K562 (cell line): ENCODE results near the gene IGF1R. TPM values are rescaled to one million over a fixed set of nuclear protein-coding genes. Genes with fewer than 3 reads are reported as not detected.

ENCODE experiments used
- ATAC-seq: fragments of 200-7000 bp; cut with Tn5 transposase; 3 replicates; pipeline ENCODE4 v1.9.1; 2020; ENCODE audit warnings: moderate library complexity
- BruUV-seq: library from RNA; stranded (reverse); fragments of 400-500 nt; replicated peaks from 2 replicates; lab custom pipeline; 2021; lab: Mats Ljungman, UMichigan
- CTCF ChIA-PET: fragments of 300-600 bp; formaldehyde crosslinking; extraction: SDS; loops from one replicate; lab custom pipeline; 2021; ENCODE audit warnings: low intra/inter-chr PET ratio; lab: Yijun Ruan, JAX
- POLR2A ChIA-PET: fragments of 300-600, 350-650 bp; sonication (Branson Sonifier 250); formaldehyde crosslinking; extraction: SDS; loops from one replicate; lab custom pipeline; 2021; ENCODE audit warnings: antibody characterized with exemption, inconsistent platforms; lab: Yijun Ruan, JAX
- DNase-seq, 4 experiments: peaks; one replicate each; pipeline versions ENCODE4 v3.0.0 to v3.0.0-alpha.2; 2011 to 2018; ENCODE audit warnings: low spot score in 3 of 4, mixed read lengths in 3 of 4; ENCODE audit errors: extremely low read depth in 1 of 4
- FAIRE-seq: peaks from 2 replicates; lab custom pipeline; 2011; peaks lifted over from hg19 to GRCh38; lab: Jason Lieb, UNC
- H2AFZ ChIP-seq: 2 replicates; pipeline ENCODE4 v1.6.0; 2011; ENCODE audit warnings: low read depth, low read length, control low read depth, inconsistent platforms
- H3K27ac ChIP-seq: fragments of 200-600 bp; 3 replicates; pipeline ENCODE4 v1.8.0; 2011; ENCODE audit warnings: low read depth, mild to moderate bottlenecking, control low read depth, inconsistent platforms, low read length, moderate library complexity, mixed read lengths; ENCODE audit errors: extremely low read depth
- H3K27me3 ChIP-seq, 2 experiments: fragments of 300-600 bp in 1 of 2; 2 replicates in 1 of 2; 3 replicates in 1 of 2; pipeline versions ENCODE4 v1.6.0 to v1.8.0; 2011; ENCODE audit warnings: inconsistent platforms in 2 of 2, low read length in 2 of 2, mild to moderate bottlenecking in 1 of 2, mixed read lengths in 1 of 2, moderate library complexity in 1 of 2; ENCODE audit not compliant: control insufficient read depth in 2 of 2, insufficient read depth in 2 of 2
- H3K36me3 ChIP-seq: fragments of 300-600 bp; 3 replicates; pipeline ENCODE4 v1.8.0; 2011; ENCODE audit warnings: mild to moderate bottlenecking, low read length, inconsistent platforms; ENCODE audit not compliant: control insufficient read depth, insufficient read depth
- H3K4me1 ChIP-seq, 2 experiments: fragments of 200-600 bp in 1 of 2; replicated peaks in 1 of 2; 2 replicates in 1 of 2; 3 replicates in 1 of 2; pipeline versions ENCODE4 v1.5.1 to v1.8.0; 2011; ENCODE audit warnings: inconsistent platforms in 2 of 2, low read length in 2 of 2, mild to moderate bottlenecking in 1 of 2, mixed read lengths in 1 of 2, moderate library complexity in 1 of 2; ENCODE audit not compliant: control insufficient read depth in 2 of 2, insufficient read depth in 2 of 2
- H3K4me2 ChIP-seq: 2 replicates; pipeline ENCODE4 v1.6.1; 2011; ENCODE audit warnings: low read length, control low read depth, inconsistent platforms, mixed read lengths; ENCODE audit not compliant: insufficient read depth
- H3K4me3 ChIP-seq: fragments of 200-600 bp; sonication (generic), shearing (Covaris generic); 2 replicates; pipeline ENCODE4 v1.5.1; 2016; ENCODE audit warnings: control low read depth, inconsistent platforms
- H3K79me2 ChIP-seq: fragments of 200-600 bp; 3 replicates; pipeline ENCODE4 v1.8.0; 2011; ENCODE audit warnings: low read length, inconsistent platforms; ENCODE audit not compliant: control insufficient read depth, insufficient read depth
- H3K9ac ChIP-seq, 2 experiments: 2 replicates each; pipeline versions ENCODE4 v1.6.0 to v1.6.1; 2011; ENCODE audit warnings: low read depth in 2 of 2, low read length in 2 of 2, control low read depth in 1 of 2, inconsistent platforms in 1 of 2, mild to moderate bottlenecking in 1 of 2, mixed read lengths in 1 of 2; ENCODE audit not compliant: insufficient read depth in 1 of 2
- H3K9me1 ChIP-seq: one replicate; pipeline ENCODE4 v1.6.0; 2011; ENCODE audit warnings: inconsistent platforms, mild to moderate bottlenecking, low read length, moderate library complexity; ENCODE audit not compliant: control insufficient read depth, insufficient read depth
- H3K9me3 ChIP-seq: replicated peaks from 2 replicates; pipeline ENCODE4 v1.5.1; 2011; ENCODE audit warnings: low read depth, low read length, inconsistent platforms; ENCODE audit not compliant: control insufficient read depth, insufficient read depth
- H4K20me1 ChIP-seq: replicated peaks from 2 replicates; pipeline ENCODE4 v1.6.1; 2011; ENCODE audit warnings: low read length, inconsistent platforms, mixed read lengths; ENCODE audit not compliant: control insufficient read depth, insufficient read depth
- C11orf30 ChIP-seq: fragments of 450-650 bp; IDR thresholded peaks from 2 replicates; pipeline ENCODE4 v1.6.1; 2016; ENCODE audit warnings: low read depth, mild to moderate bottlenecking
- GATAD2A ChIP-seq: fragments of 450-650 bp; IDR thresholded peaks from 2 replicates; pipeline ENCODE4 v1.6.1; 2017
- HDAC6 ChIP-seq: IDR thresholded peaks from 2 replicates; pipeline ENCODE4 v1.6.1; 2012; ENCODE audit warnings: low read depth, mild to moderate bottlenecking, control low read depth, inconsistent platforms, low read length, moderate library complexity
- WGBS: fragments of 100-300 bp; shearing (Covaris generic); methylation state at CpG from one replicate; pipeline ENCODE4 v1.1.6; 2016; ENCODE audit warnings: low coverage, mixed read lengths; ENCODE audit not compliant: insufficient coverage; ENCODE audit errors: missing lambda C conversion rate; 5-methylcytosine and 5-hydroxymethylcytosine counted together
- in situ Hi-C: fragments of 300-500 bp; cut with MboI; formaldehyde crosslinking; loops from 4 replicates; pipeline ENCODE4 v1.15.0; 2018; ENCODE audit warnings: inconsistent platforms, mixed read lengths
- intact Hi-C: fragments of 100-400 bp; cut with micrococcal nuclease; formaldehyde crosslinking; loops from 2 replicates; pipeline ENCODE4 v1.14.2; 2022
- polyA plus RNA-seq, 8 experiments: library from polyadenylated mRNA; depleted of rRNA in 4 of 8; stranded (reverse) in 5 of 8; unstranded in 3 of 8; fragments of >200 nt; fragmentation: Nextera tagmentation in 2 of 8; fragmentation: Illumina TruSeq in 1 of 8; extraction: Ambion mirVana in 2 of 8; extraction: Trizol in 1 of 8; gene quantifications; 2 replicates each; pipeline versions ENCODE4 v1.2.1 to v1.2.3, GENCODE V29; 2011 to 2014; ENCODE audit warnings: inconsistent platforms in 1 of 8, missing spikeins in 1 of 8
- total RNA-seq, 7 experiments: library from RNA; depleted of rRNA in 6 of 7; stranded (reverse); fragments of >200 nt in 6 of 7; fragmentation: Illumina TruSeq in 2 of 7; extraction: Trizol in 2 of 7; gene quantifications; 2 replicates each; pipeline versions ENCODE4 v1.2.1 to v1.2.3, GENCODE V29; 2011 to 2021; ENCODE audit warnings: low replicate concordance in 1 of 7
- TF ChIP-seq, protein P1 (sequence below): fragments of 450-650 bp; formaldehyde crosslinking; IDR thresholded peaks from 2 replicates; pipeline ENCODE4 v1.4.0; 2020; ENCODE audit warnings: mild to moderate bottlenecking, moderate library complexity
- TF ChIP-seq, protein P2 (sequence below): sonication (generic); formaldehyde crosslinking; IDR thresholded peaks from 2 replicates; pipeline ENCODE4 v1.8.0; 2022; ENCODE audit warnings: mild to moderate bottlenecking, missing genetic modification reagents
- TF ChIP-seq, protein P3 (sequence below), 3 experiments: IDR thresholded peaks in 2 of 3; conservative IDR thresholded peaks in 1 of 3; 2 replicates each; pipeline ENCODE4 v1.5.1; 2011 to 2012; ENCODE audit warnings: low read length in 3 of 3, mild to moderate bottlenecking in 3 of 3, control low read depth in 2 of 3, improper control_type of control experiment in 1 of 3, inconsistent platforms in 1 of 3, low read depth in 1 of 3, mixed read lengths in 1 of 3, moderate library complexity in 1 of 3; ENCODE audit not compliant: insufficient read depth in 2 of 3

The IGF1R gene
- total and polyA plus RNA-seq, 9 of the 15 experiments (the other 6 are each of a cell fraction or from before 2014, with no cell fraction given), result 0.35 to 8.0 (median 1.6) TPM

DNA sequence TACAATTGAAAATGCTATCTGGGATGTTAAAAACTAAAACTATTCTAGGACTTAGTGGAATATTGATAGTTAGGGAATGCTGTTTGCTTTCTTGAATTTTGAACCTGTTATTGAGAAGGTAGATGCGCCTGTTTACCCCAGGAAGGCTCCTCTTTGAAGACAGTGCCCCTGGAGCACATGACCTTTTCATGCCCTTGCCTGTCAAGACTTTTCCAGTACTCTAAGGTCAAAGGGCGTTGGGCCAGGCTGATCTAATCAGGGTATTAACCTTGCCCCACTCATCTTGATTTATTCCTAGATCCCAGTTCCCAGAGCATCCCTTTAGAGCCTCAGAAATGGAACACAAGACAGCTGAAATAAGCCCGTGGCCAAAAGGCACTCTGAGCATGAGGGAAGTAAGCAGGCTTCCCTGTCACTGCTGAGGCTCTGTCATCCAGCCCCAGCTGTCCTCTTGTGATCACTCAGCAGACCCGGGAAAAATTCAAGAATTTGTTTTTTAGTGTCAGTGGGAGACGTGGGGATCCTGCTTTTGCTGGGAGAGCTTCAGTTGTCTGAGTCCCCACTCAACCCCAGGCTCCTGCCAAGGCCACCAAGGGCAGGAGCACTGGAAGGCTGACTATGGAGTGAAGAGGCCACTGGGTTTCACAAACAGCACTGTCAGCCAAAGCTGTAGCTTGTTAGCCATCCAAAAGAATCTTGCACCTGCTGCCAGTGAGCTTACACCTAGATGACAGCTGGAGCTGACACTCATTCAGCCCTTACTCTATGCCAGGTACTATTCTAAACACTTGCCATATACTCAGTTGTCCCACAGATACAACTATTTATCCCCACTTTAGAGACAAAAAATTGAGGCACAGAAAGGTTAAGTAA, 190.3 kb downstream of the IGF1R start:
- ATAC-seq (no peak), DNase-seq (no peak), FAIRE-seq (no peak)
- H3K9me3 ChIP-seq, result no peaks in the 10 kb centered on the region
- H4K20me1 ChIP-seq, result no peaks in the 10 kb centered on the region
- H3K4me1 ChIP-seq, result no peaks in the 10 kb centered on the region
- ChIA-PET POLR2A (no interaction called here), CTCF (no interaction called here)
- no peak overlapping the region for H2AFZ ChIP-seq
- no TSS peak for BruUV-seq
- intact Hi-C loops (no loop called here), in situ Hi-C loops (no loop called here)
- H3K9me1 ChIP-seq, result no peaks in the 10 kb centered on the region
- no peaks in the 10 kb centered on the region for H3K79me2 ChIP-seq
- no peak overlapping the region for H3K27ac ChIP-seq
- H3K27me3 ChIP-seq, result no peaks in the 10 kb centered on the region; a peak in 2 of 5 replicates
- no peak overlapping the region for H3K9ac ChIP-seq
- H3K4me2 ChIP-seq, result no peak overlapping the region
- TF ChIP-seq, protein P1, sequence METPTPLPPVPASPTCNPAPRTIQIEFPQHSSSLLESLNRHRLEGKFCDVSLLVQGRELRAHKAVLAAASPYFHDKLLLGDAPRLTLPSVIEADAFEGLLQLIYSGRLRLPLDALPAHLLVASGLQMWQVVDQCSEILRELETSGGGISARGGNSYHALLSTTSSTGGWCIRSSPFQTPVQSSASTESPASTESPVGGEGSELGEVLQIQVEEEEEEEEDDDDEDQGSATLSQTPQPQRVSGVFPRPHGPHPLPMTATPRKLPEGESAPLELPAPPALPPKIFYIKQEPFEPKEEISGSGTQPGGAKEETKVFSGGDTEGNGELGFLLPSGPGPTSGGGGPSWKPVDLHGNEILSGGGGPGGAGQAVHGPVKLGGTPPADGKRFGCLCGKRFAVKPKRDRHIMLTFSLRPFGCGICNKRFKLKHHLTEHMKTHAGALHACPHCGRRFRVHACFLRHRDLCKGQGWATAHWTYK (CRISPR knock-in tag), result no peak
- H3K4me3 ChIP-seq, result no peak overlapping the region
- WGBS, result 2% methylated on average over 5 of the region's 5 CpGs
- H3K36me3 ChIP-seq, result no peaks in the 10 kb centered on the region

DNA sequence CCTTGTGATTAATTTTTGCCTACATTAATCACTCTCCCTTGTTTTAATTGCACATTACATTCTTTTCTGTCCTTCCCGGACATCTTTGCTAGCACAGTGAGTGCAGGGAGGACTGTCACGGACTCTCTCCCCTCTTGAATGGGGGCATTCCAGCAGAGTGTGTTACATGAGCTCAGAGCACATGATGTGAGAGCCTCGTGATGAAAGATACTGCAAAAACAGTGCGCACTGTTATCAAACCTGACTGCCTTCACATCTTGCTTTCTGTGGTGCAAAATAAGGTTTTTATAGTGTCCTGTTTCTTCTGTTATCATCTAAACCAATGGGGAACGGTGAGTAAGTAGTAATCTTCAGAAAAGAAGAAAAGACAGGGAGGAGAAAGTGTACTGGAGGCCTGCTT, 191.7 kb downstream of the IGF1R start:
- H3K9ac ChIP-seq, result no peak overlapping the region
- no peak overlapping the region for H3K4me3 ChIP-seq
- FAIRE-seq, result no peak
- no peaks in the 10 kb centered on the region for H3K9me1 ChIP-seq
- H2AFZ ChIP-seq, result no peak overlapping the region
- no peak overlapping the region for H3K27ac ChIP-seq
- H3K9me3 ChIP-seq, result no peaks in the 10 kb centered on the region
- no peak for DNase-seq
- no peaks in the 10 kb centered on the region for H4K20me1 ChIP-seq
- no peaks in the 10 kb centered on the region for H3K79me2 ChIP-seq
- no peak overlapping the region for H3K4me2 ChIP-seq
- POLR2A ChIA-PET, result no interaction called here
- no TSS peak for BruUV-seq
- TF ChIP-seq HDAC6 (no peak), GATAD2A (no peak), C11orf30 (no peak)
- TF ChIP-seq, protein P2, sequence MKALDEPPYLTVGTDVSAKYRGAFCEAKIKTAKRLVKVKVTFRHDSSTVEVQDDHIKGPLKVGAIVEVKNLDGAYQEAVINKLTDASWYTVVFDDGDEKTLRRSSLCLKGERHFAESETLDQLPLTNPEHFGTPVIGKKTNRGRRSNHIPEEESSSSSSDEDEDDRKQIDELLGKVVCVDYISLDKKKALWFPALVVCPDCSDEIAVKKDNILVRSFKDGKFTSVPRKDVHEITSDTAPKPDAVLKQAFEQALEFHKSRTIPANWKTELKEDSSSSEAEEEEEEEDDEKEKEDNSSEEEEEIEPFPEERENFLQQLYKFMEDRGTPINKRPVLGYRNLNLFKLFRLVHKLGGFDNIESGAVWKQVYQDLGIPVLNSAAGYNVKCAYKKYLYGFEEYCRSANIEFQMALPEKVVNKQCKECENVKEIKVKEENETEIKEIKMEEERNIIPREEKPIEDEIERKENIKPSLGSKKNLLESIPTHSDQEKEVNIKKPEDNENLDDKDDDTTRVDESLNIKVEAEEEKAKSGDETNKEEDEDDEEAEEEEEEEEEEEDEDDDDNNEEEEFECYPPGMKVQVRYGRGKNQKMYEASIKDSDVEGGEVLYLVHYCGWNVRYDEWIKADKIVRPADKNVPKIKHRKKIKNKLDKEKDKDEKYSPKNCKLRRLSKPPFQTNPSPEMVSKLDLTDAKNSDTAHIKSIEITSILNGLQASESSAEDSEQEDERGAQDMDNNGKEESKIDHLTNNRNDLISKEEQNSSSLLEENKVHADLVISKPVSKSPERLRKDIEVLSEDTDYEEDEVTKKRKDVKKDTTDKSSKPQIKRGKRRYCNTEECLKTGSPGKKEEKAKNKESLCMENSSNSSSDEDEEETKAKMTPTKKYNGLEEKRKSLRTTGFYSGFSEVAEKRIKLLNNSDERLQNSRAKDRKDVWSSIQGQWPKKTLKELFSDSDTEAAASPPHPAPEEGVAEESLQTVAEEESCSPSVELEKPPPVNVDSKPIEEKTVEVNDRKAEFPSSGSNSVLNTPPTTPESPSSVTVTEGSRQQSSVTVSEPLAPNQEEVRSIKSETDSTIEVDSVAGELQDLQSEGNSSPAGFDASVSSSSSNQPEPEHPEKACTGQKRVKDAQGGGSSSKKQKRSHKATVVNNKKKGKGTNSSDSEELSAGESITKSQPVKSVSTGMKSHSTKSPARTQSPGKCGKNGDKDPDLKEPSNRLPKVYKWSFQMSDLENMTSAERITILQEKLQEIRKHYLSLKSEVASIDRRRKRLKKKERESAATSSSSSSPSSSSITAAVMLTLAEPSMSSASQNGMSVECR (CRISPR knock-in tag), result no peak
- TF ChIP-seq, protein P3, sequence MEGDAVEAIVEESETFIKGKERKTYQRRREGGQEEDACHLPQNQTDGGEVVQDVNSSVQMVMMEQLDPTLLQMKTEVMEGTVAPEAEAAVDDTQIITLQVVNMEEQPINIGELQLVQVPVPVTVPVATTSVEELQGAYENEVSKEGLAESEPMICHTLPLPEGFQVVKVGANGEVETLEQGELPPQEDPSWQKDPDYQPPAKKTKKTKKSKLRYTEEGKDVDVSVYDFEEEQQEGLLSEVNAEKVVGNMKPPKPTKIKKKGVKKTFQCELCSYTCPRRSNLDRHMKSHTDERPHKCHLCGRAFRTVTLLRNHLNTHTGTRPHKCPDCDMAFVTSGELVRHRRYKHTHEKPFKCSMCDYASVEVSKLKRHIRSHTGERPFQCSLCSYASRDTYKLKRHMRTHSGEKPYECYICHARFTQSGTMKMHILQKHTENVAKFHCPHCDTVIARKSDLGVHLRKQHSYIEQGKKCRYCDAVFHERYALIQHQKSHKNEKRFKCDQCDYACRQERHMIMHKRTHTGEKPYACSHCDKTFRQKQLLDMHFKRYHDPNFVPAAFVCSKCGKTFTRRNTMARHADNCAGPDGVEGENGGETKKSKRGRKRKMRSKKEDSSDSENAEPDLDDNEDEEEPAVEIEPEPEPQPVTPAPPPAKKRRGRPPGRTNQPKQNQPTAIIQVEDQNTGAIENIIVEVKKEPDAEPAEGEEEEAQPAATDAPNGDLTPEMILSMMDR (IDR thresholded peaks at IDR 0.05 in 2 of 3, conservative IDR thresholded peaks at IDR 0.05 in 1 of 3; ENCODE audit: insufficient read depth in 2 of 3, low read depth in 1 of 3, low read length in 3 of 3), result no peak
- no peaks in the 10 kb centered on the region; a peak in 2 of 5 replicates for H3K27me3 ChIP-seq
- intact Hi-C loops, result no loop called here
- H3K4me1 ChIP-seq, result no peaks in the 10 kb centered on the region
- 0% methylated on average over 5 of the region's 5 CpGs for WGBS
- H3K36me3 ChIP-seq, result no peaks in the 10 kb centered on the region
- ATAC-seq, result no peak
- in situ Hi-C loops, result no loop called here
- CTCF ChIA-PET, result no interaction called here
